Parathyroid adenoma (tissue), 2 donors: Measurements from ENCODE around the gene GDA.

Source experiments
- H2AFZ ChIP-seq: fragments of 300-600 bp; sonication (generic); one replicate; pipeline ENCODE4 v1.7.0; 2017; ENCODE audit warnings: antibody characterized with exemption, mild to moderate bottlenecking
- H3K27ac ChIP-seq: fragments of 300-600 bp; sonication (generic); one replicate; pipeline ENCODE4 v1.7.0; 2017
- H3K27me3 ChIP-seq: fragments of 300-600 bp; sonication (generic); one replicate; pipeline ENCODE4 v1.7.0; 2017; ENCODE audit warnings: low read length; ENCODE audit not compliant: control insufficient read depth, insufficient read depth
- H3K36me3 ChIP-seq: fragments of 300-600 bp; sonication (generic); one replicate; pipeline ENCODE4 v1.7.0; 2017; ENCODE audit warnings: low read length; ENCODE audit not compliant: control insufficient read depth, insufficient read depth
- H3K4me1 ChIP-seq: fragments of 300-600 bp; sonication (generic); one replicate; pipeline ENCODE4 v1.7.0; 2017; ENCODE audit warnings: control low read depth
- H3K4me2 ChIP-seq: fragments of 300-600 bp; sonication (generic); one replicate; pipeline ENCODE4 v1.7.0; 2017; ENCODE audit warnings: low read length
- H3K4me3 ChIP-seq: fragments of 300-600 bp; sonication (generic); one replicate; pipeline ENCODE4 v1.7.0; 2017; ENCODE audit warnings: low read depth, low read length
- H3K79me2 ChIP-seq: fragments of 300-600 bp; sonication (generic); one replicate; pipeline ENCODE4 v1.7.0; 2017; ENCODE audit warnings: control low read depth
- H3K9ac ChIP-seq: fragments of 300-600 bp; sonication (generic); one replicate; pipeline ENCODE4 v1.7.0; 2017; ENCODE audit warnings: mild to moderate bottlenecking
- H3K9me3 ChIP-seq: fragments of 300-600 bp; sonication (generic); one replicate; pipeline ENCODE4 v1.7.0; 2017; ENCODE audit warnings: low read length; ENCODE audit not compliant: control insufficient read depth
- TF ChIP-seq, protein P1 (sequence below): fragments of 300-600 bp; sonication (generic); IDR thresholded peaks from one replicate; pipeline ENCODE4 v1.7.0; 2017; ENCODE audit warnings: antibody characterized with exemption, mild to moderate bottlenecking
- donor health status: primary hyperparathyroidism.

Gene GDA

DNA sequence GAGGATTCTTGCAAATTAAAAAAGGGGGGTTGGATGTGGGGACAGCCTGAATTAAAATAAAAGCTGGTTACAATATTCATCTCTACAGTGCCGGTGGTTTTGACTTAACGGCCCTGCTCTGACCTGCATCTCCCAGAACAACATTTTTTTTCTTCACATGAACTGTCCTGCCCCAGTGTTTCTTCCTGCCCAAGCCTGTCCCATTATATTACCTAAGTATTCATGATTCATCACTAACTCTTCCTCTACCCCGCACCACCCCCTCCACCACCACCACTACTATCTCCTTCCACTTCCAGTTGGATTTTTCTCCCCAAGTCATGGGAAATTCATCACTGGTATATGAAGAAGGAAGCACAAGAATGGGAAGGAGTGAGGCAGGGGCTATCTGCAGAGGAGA is 125.7 kb downstream of the GDA start:
- no peak overlapping the region for H3K4me3 ChIP-seq
- H3K4me1 ChIP-seq: no peaks in the 10 kb centered on the region
- H3K4me2 ChIP-seq: no peak overlapping the region
- H3K9me3 ChIP-seq: no peaks in the 10 kb centered on the region
- H3K79me2 ChIP-seq: no peaks in the 10 kb centered on the region
- no peak overlapping the region for H3K27ac ChIP-seq
- no peak overlapping the region for H2AFZ ChIP-seq
- TF ChIP-seq, protein P1, sequence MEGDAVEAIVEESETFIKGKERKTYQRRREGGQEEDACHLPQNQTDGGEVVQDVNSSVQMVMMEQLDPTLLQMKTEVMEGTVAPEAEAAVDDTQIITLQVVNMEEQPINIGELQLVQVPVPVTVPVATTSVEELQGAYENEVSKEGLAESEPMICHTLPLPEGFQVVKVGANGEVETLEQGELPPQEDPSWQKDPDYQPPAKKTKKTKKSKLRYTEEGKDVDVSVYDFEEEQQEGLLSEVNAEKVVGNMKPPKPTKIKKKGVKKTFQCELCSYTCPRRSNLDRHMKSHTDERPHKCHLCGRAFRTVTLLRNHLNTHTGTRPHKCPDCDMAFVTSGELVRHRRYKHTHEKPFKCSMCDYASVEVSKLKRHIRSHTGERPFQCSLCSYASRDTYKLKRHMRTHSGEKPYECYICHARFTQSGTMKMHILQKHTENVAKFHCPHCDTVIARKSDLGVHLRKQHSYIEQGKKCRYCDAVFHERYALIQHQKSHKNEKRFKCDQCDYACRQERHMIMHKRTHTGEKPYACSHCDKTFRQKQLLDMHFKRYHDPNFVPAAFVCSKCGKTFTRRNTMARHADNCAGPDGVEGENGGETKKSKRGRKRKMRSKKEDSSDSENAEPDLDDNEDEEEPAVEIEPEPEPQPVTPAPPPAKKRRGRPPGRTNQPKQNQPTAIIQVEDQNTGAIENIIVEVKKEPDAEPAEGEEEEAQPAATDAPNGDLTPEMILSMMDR: no peak
- H3K36me3 ChIP-seq: no peaks in the 10 kb centered on the region
- no peak overlapping the region for H3K9ac ChIP-seq
- H3K27me3 ChIP-seq: no peaks in the 10 kb centered on the region

DNA sequence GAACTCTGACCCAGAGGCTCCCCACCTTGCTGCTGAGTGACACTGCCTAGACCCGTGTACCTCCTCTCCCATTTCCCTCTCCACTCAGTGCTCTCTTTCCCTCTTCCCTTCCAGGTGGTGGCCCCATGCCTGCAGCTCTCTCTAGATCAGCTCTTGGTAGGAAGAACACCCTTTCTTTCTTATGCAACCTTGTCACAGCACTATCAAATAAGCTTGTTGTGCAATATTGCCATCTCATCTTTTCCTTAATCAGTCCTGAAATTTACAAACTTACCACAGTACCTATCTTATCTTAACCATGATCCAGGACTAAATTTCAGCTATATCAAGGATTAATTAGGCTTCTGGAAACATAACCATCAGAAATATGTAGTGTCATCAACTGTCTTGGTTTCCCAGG is 127.2 kb downstream of the GDA start:
- H3K27ac ChIP-seq: no peak overlapping the region
- no peak overlapping the region for H3K9ac ChIP-seq
- no peak overlapping the region for H3K4me2 ChIP-seq
- no peaks in the 10 kb centered on the region for H3K9me3 ChIP-seq
- H3K36me3 ChIP-seq: no peaks in the 10 kb centered on the region
- no peaks in the 10 kb centered on the region for H3K27me3 ChIP-seq
- no peak overlapping the region for H3K4me3 ChIP-seq
- H3K79me2 ChIP-seq: no peaks in the 10 kb centered on the region
- H2AFZ ChIP-seq: no peak overlapping the region
- H3K4me1 ChIP-seq: no peaks in the 10 kb centered on the region
- TF ChIP-seq, protein P1: no peak

DNA sequence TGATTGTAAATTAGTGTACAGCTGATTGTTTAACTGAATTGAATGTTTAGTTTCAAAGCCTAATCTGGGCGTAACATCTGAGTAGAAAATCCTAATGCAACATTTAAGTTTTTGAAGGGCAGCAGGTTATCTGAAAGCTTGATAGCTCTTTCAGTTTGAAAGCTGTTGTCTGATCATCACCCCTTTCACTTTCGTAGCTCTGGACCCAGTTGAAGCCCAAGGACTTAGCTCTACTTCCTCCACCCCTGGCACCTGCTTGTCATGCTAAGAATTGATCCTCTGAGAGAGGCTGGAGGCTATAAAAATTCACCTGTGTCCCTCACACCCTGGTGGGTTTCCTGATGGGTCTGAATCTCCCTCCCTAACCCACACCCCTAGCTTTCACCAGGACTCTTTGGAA is 129.7 kb downstream of the GDA start:
- Histone ChIP-seq H3K4me1 (no peaks in the 10 kb centered on the region), H3K27ac (no peak overlapping the region), H3K36me3 (no peaks in the 10 kb centered on the region), H3K27me3 (no peaks in the 10 kb centered on the region), H3K4me2 (no peak overlapping the region), H2AFZ (no peak overlapping the region), H3K79me2 (no peaks in the 10 kb centered on the region), H3K4me3 (no peak overlapping the region), H3K9me3 (no peaks in the 10 kb centered on the region), H3K9ac (no peak overlapping the region)
- TF ChIP-seq, protein P1: no peak

DNA sequence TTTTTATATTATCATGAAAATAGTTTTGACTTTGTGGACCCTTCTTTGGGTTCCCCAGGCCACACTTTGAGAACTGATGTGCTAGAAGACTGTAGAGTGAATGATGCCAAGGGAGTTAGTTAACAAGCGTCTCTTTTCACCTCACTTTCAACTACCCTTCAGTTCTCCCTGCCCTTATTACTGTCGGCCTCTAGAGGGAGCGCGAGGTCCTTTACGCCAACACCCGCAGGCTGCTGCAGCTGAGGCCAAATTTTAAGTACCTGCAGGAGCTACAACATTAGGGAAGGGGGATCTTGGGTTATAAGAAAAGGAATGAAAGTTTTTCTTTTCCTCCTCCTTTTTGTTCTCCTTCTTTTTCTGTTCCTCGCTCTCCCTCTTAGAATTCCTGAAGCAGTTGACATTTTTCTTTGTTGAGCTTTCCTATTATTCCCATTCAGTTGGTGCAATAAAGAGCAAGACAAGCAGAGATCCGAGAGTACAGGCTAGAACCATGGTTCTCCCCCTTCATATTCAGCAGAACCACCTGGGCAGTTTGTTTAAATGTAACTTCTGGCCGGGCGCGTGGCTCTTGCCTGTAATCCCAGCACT is 131.8 kb downstream of the GDA start:
- H3K27me3 ChIP-seq: no peaks in the 10 kb centered on the region
- H3K36me3 ChIP-seq: no peaks in the 10 kb centered on the region
- no peak overlapping the region for H2AFZ ChIP-seq
- no peak overlapping the region for H3K4me2 ChIP-seq
- H3K4me3 ChIP-seq: no peak overlapping the region
- H3K9ac ChIP-seq: no peak overlapping the region
- no peak overlapping the region for H3K27ac ChIP-seq
- TF ChIP-seq, protein P1: peak; percentile 62
- no peaks in the 10 kb centered on the region for H3K4me1 ChIP-seq
- H3K79me2 ChIP-seq: no peaks in the 10 kb centered on the region
- no peaks in the 10 kb centered on the region for H3K9me3 ChIP-seq

DNA sequence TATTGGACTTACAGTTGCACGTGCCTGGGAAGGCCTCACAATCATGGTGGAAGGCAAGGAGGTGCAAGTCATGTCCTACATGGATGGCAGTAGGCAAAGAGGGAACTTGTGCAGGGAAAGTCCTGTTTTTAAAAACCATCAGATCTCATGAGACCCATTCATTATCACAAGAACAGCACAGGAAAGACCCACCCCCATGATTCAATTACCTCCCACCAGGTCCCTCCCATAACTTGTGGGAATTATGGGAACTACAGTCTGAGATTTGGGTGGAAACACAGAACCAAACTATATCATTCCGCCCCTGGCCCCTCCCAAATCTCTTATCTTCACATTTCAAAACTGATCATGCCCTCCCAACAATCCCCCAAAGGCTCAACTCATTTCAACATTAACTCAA is 140.2 kb downstream of the GDA start:
- Histone ChIP-seq H3K27me3 (no peaks in the 10 kb centered on the region), H3K79me2 (no peaks in the 10 kb centered on the region), H3K4me3 (no peak overlapping the region), H3K27ac (no peak overlapping the region), H3K36me3 (no peaks in the 10 kb centered on the region), H3K9me3 (no peaks in the 10 kb centered on the region), H2AFZ (no peak overlapping the region), H3K9ac (no peak overlapping the region), H3K4me2 (no peak overlapping the region), H3K4me1 (no peaks in the 10 kb centered on the region)
- TF ChIP-seq, protein P1: no peak
